GM20431 (cell line): ENCODE data around the gene ESYT2.
"Not testable (repeated sequence)": the region's sequence is repeated elsewhere in the genome, so short reads cannot be mapped to it uniquely, and the experiment has no call there.

Experiments
- in situ Hi-C: fragments of 300-500 bp; cut with MseI, MboI; formaldehyde crosslinking; loops from one replicate; pipeline ENCODE4 v1.15.0; 2020; ENCODE audit warnings: low sequenced_read_pairs; ENCODE audit not compliant: unreplicated experiment

The ESYT2 gene

GRCh38 chr7:158858592-158859503 is 29.5 kb upstream of the ESYT2 start:
- in situ Hi-C loops: no loop called here

- in situ Hi-C loops: no loop called here
Measured at GRCh38 chr7:158856883-158857668, 27.8 kb upstream of the ESYT2 start.

DNA sequence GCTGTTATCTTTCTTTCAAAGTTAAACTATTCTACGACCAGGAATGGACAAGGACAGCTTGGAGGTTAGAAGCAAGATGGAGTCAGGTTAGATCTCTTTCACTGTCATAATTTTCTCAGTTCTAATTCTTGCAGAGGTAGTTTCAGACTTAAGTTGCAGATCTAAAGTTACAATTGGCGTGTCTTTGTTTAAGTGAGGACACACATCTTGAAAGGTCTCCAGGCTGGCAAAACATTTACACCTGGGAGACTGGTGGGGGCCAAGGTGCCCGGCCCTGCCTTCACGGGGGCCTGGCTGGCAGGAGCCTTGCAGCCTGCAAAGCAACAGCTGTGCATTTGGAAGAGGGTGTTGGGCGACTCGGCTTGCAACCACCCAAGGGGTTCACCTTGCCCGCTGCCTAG is 25.4 kb upstream of the ESYT2 start:
- in situ Hi-C loops: no loop called here

DNA sequence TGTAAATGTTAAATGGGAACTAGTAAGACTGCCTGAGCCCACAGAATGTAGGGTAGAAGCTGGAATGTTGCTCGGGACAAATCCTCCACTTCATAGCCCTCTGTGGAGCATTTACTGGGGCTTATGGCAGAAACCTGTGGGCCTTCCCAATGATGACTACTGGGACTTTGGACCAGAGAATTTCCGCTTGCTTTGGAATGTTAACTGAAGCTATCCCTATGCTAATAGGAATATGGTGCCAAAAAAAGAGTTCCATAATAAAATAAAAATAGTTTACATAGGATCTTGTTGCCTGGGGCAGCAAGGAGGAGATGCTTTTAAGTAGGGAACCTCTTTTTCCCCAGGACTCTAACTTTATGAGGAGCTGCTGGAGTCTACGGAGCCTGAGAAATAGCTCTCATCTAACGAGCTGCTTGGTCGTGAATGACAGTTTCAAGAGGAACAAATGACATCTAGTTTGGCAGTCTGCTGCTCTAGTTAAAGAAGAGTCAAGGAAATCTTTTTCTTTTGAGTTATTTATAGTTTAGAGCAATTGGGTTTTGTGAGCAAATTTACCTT is 21.3 kb upstream of the ESYT2 start:
- in situ Hi-C loops: no loop called here

DNA sequence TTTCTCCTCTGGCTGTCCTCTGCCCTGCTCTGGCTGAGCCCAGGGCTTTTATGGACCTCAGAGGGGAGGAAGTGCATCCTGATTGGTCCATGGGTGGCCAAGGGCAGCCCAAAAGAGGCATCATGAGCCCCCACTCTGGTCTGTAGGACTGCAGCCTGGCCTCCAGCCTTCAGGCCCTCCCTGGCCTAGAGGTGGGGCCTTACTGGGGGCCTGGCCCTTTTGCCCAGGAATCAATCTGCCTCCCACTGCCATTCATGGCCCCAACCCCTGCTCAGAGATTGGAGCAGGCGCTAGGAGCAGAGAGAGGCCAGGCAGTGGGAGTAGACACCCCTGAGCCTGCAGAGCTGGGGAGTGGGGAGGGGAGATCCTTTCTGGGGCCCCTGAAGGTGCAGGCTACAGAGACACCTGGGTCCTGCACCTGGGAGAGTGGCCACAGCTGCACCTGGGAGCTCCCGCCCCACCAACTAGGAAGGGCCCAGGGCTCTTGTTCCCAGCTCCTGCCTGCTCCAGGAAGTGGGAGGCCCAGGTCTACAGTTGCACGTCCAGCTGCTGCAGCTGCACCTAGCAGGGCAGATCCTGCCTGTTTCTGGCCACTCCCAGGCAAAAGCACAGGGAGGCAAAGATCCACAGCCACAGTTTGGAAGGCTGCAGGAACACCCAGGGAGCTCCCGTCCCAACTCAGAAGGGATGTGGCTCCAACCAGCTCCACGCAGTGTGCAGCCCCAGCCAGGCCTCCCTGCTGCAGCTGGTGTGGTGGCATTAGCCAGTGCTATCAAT is 20.6 kb upstream of the ESYT2 start:
- in situ Hi-C loops: no loop called here

DNA sequence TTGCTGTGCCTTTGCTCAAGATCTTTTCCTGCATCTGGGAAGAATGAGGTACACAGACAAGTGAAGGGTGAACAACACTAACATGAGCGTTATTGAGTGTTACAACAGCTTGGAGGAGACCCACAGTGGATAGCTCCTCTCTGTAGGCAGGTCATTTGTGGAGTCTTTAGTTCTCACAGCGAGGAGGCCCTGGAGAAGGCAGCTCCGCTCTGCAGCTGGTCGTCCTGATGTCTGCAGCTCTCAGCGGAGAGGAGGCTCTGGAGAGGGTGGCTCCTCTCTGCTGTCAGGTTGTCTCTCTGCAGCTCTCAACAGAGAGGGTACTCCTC is 20.1 kb upstream of the ESYT2 start:
- in situ Hi-C loops: no loop called here

DNA sequence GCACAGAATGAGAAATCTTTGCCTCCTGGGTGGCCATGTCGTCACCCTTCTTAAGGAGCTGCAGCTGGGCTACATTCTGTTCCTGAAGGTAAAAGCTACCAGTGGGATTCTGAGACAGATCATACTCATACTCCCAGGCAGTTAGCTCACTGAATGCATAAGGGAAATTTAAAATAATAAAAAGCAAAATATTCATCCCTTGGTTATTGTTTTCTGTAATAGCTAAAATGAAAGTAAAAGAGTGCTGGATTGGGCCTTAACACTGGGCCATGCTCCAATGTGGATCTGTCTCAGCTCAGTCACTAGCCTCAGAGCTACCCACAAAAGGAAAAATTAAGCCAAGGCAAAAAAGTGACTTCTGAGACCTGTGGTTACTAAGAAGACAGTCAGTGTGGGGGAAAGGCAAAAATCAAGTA is 18.1 kb upstream of the ESYT2 start:
- in situ Hi-C loops: no loop called here

DNA sequence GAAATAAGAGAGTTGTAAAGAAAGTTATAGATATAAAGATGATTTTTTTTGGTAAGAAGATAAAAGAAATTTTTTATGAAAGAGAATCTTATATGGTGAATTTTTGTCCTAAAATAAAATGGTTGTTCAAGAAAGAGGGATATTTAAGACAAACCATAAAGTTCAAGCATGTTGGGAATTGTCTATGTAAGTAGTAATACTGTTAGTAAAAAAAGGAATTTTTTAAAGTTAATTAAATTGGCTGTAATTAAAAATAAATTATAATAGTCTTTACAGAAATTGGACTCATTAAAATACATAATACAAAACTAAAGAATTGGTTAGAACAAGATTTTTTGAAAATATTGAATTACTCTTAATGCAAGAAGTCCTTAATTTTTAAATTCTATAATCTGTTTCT is 17.0 kb upstream of the ESYT2 start:
- in situ Hi-C loops: no loop called here

GRCh38 chr7:158843771-158844170 is 14.5 kb upstream of the ESYT2 start:
- in situ Hi-C loops: no loop called here

GRCh38 chr7:158842486-158842885 is 13.2 kb upstream of the ESYT2 start:
- in situ Hi-C loops: no loop called here

DNA sequence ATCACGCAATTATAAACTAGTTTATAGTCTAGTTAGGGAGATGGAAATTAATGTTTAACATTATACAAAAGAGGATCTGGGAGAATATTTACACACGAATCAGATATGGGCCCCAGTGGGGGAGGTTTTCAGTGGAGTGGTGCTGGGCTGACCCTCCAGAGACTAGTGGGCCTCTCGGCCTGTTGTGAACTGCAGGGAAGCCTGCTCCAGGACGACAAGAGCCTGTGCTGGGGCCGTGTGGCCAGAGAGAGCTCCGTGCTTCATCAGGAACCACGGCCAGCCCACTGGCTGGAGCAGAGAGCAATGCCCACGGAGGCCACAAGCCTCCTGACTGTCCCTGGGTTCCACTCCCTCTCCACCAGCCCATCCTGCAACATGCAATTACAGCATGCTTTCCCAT is 11.3 kb upstream of the ESYT2 start:
- in situ Hi-C loops: no loop called here

DNA sequence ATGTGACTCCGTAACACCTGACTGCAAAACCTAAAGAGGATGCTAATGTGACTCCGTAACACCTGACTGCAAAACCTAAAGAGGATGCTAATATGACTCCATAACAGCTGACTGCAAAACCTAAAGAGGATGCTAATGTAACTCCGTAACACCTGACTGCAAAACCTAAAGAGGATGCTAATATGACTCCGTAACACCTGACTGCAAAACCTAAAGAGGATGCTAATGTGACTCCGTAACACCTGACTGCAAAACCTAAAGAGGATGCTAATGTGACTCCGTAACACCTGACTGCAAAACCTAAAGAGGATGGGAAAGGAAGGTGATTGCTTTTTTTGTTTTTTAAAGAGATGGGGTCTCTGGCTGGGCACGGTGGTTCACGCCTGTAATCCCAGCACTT is 9.9 kb upstream of the ESYT2 start:
- in situ Hi-C loops: not testable (repeated sequence)

DNA sequence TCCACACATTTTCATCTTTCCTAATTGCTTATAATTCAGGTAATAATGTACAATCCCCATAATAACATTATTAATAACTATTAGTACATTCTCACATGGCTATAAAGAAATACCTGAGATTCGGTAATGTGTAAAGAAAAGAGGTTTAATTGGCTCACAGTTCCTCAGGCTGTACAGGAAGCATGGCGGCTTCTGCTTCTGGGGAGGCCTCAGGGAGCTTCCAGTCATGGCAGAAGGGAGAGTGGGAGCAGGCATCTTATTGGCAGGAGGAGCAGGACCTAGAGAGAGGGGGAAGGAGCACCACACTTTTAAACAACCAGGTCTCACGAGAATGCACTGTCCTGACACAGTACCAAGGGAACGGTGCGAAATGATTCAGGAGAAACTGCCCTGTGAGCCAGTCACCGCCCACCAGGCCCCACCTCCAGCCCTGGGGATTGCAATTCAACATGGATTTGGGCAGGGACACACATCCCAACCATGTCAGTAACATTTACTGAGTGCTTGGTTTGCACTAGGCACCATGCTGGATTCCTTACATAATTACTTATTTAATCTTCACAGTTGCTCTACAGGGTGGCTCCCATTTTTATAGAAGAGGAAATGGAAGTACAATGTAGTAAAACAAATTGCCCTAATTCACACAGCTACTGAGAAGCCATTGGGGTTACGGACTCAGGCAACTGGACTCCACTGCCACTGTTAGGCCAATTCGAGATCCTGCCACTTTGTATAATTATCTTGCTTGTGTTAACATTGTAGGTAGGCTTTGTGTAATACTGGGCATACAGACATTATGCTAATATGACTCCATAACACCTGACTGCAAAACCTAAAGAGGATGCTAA is 8.7 kb upstream of the ESYT2 start:
- in situ Hi-C loops: no loop called here

DNA sequence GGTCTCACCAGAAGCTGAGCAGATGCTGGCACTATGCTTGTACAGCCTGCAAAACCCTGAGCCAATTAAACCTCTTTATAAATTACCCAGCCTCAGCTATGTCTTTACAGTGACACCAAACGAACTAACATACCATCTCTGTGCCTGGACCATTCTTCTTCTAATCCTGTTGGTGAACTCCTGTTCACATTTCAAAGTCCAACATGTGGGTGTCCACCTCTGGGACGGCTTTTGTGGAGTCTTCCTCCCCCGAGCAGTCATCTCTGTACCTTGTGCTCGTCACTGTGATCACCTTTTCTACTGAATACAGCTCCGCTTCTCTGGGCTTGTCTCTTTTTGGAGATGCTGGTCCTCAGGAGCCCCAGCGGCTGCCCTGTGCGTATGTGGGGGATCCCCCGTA is 7.4 kb upstream of the ESYT2 start:
- in situ Hi-C loops: no loop called here

GRCh38 chr7:158834878-158835784 is 5.8 kb upstream of the ESYT2 start:
- in situ Hi-C loops: no loop called here

- in situ Hi-C loops: no loop called here
Measured at GRCh38 chr7:158832994-158833393, 3.7 kb upstream of the ESYT2 start.

GRCh38 chr7:158831738-158832091 is 2.4 kb upstream of the ESYT2 start:
- in situ Hi-C loops: no loop called here

- in situ Hi-C loops: no loop called here
Measured at GRCh38 chr7:158830211-158830723, 958 bp upstream of the ESYT2 start.

DNA sequence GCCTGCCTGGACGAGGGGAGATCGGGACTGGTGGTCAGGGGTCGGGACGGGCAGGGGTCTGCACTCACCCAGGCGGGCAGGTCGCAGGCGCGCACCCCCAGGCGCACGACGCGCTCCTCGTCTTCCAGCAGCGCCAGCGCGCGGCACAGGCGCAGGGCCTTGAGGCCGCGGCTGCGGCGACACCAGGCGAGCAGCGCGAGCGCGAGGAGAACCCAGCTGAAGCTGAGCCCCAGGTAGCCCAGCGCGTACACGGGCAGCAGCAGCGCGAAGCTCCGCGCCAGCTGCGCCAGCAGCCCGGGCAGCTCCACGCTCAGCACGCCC is 328 bp downstream of the ESYT2 start:
- in situ Hi-C loops: no loop called here
